ENCODE results near the gene BATF.

The BATF gene

DNA sequence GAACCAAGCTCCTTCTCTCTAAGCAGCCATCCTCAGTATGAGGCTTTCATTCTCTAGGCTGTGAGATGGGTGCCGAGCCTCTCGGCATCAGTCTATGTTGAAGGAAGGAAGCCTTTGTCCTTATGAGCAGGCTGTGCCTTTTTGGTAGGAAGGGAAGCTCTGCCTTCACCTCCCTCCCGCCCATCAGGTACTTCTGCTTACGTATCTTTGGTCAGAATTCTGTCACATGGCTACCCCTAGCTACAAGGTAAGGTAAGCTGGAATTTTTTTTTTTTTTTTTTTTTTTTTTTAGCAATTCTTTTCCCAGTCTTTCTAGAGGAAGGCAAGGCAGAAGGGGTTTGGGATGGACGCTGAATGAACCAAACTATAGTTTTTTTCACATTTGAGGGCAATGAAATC, 16.9 kb downstream of the BATF start:
- H3K4me1 ChIP-seq (ENCODE audit: control insufficient read depth, insufficient read depth, low read length), result peaks cover 6% of the 10 kb centered on the region
- TF ChIP-seq, protein P1, sequence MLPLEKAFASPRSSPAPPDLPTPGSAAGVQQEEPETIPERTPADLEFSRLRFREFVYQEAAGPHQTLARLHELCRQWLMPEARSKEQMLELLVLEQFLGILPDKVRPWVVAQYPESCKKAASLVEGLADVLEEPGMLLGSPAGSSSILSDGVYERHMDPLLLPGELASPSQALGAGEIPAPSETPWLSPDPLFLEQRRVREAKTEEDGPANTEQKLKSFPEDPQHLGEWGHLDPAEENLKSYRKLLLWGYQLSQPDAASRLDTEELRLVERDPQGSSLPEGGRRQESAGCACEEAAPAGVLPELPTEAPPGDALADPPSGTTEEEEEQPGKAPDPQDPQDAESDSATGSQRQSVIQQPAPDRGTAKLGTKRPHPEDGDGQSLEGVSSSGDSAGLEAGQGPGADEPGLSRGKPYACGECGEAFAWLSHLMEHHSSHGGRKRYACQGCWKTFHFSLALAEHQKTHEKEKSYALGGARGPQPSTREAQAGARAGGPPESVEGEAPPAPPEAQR (tag by site-specific recombination; IDR thresholded peaks at IDR 0.05), result no peak
- TF ChIP-seq SALL2 (tag by site-specific recombination; IDR thresholded peaks at IDR 0.05; ENCODE audit: borderline replicate concordance) (no peak), ZNF362 (tag by site-specific recombination; IDR thresholded peaks at IDR 0.05) (peak; percentile 62; the same call in 1 of the 2 replicates), KLF10 (tag by site-specific recombination; IDR thresholded peaks at IDR 0.05) (no peak)
- CTCF ChIA-PET, result interaction anchor here (0.7 to 1.2 kb wide), 3 partner anchors 15 to 38 kb away, joined by 3 read pairs; no protein-coding TSS in a partner anchor
- H3K4me3 ChIP-seq (ENCODE audit: low read depth, low read length), result no peak overlapping the region
- POLR2A ChIA-PET, result no interaction called here
- no peaks in the 10 kb centered on the region for H3K9me3 ChIP-seq (ENCODE audit: control insufficient read depth, insufficient read depth, low read depth, low read length)
- no peak overlapping the region for H3K27ac ChIP-seq (ENCODE audit: extremely low read depth, low read depth, low read length)
- no peaks in the 10 kb centered on the region for H3K36me3 ChIP-seq (ENCODE audit: control insufficient read depth in 2 of 2, insufficient read depth in 1 of 2, low read length in 2 of 2)

DNA sequence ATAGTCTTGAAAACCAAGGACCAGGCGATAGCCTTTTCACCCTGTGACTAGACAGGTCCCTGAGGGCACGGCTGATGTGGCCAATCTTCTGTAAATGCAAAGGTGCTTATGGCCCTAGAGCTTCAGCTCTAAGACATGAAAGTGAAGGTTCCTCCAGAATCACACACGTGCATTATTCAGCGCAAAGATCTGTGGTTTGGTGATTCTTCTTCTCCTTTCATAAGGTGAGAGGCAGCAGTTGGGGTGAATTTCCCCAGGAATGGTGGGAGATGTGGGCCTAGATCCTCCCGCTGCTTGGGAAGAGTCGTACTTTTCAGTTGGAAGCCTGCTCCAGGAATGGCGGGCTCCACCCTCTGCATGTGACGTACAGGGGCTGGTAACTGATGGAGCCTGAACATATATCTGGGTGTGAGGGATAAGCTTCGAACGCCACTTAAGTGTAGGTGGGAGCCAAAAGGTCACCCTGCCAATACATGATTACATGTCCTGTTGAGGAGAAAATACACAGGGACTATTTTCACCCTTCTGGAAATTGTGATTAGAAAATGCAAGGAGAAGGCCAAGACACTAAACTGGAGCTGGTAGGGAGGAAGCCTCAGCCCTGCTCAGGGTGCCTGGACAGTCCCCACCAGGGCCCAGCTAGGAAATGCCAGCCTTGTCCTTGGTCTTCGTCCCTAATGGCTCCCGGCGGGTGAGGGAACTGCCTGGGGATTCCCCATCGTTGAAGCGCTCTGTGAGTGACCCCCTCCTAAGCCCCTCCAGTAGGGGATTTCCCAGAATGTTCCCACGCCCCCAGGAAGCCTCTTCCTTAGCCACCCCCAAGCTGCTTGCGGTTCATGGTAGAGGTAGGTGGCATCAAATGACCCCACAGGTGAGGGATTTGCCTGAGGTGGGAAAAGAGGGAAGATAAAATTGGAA, 17.6 kb downstream of the BATF start:
- Histone ChIP-seq H3K36me3 (ENCODE audit: control insufficient read depth in 2 of 2, insufficient read depth in 1 of 2, low read length in 2 of 2) (no peaks in the 10 kb centered on the region), H3K27ac (ENCODE audit: extremely low read depth, low read depth, low read length) (no peak overlapping the region), H3K4me3 (ENCODE audit: low read depth, low read length) (no peak overlapping the region), H3K9me3 (ENCODE audit: control insufficient read depth, insufficient read depth, low read depth, low read length) (no peaks in the 10 kb centered on the region), H3K4me1 (ENCODE audit: control insufficient read depth, insufficient read depth, low read length) (peaks cover 6% of the 10 kb centered on the region)
- no peak for TF ChIP-seq ZBTB48 (tag by site-specific recombination; IDR thresholded peaks at IDR 0.05)
- 0 out of 2 replicates have a peak, but pooled peaks have one; percentile 10 for TF ChIP-seq ZIC2 (tag by site-specific recombination; IDR thresholded peaks at IDR 0.05)
- ChIA-PET CTCF (interaction anchor here (0.7 to 1.9 kb wide), 3 partner anchors 15 to 37 kb away, joined by 3 to 7 read pairs (median 4); no protein-coding TSS in a partner anchor), POLR2A (no interaction called here)

DNA sequence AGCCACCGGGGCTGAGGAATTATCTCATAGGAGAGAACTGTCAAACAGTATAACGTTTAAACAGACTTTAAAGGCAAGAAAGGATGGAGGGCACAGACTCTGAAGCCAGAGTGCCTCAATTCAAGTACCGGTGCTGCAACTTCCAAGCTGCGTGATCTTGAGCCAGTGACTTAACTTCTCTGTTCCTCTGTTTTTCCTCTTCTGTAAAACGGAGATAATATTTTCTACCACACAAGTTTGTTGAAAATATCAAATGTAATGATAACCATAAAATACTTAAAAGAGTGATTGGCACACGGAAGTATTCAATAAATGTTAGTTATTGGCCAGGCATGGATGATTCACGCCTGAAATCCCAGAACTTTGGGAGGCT, 18.2 kb downstream of the BATF start:
- POLR2A ChIA-PET, result no interaction called here
- H3K4me1 ChIP-seq (ENCODE audit: control insufficient read depth, insufficient read depth, low read length), result peaks cover 6% of the 10 kb centered on the region
- no peaks in the 10 kb centered on the region for H3K9me3 ChIP-seq (ENCODE audit: control insufficient read depth, insufficient read depth, low read depth, low read length)
- no peaks in the 10 kb centered on the region for H3K36me3 ChIP-seq (ENCODE audit: control insufficient read depth in 2 of 2, insufficient read depth in 1 of 2, low read length in 2 of 2)
- no peak for TF ChIP-seq KLF7 (tag by site-specific recombination; IDR thresholded peaks at IDR 0.05; ENCODE audit: borderline replicate concordance)
- TF ChIP-seq ZNF112 (tag by site-specific recombination; IDR thresholded peaks at IDR 0.05), result no peak
- TF ChIP-seq ZIC2 (tag by site-specific recombination; IDR thresholded peaks at IDR 0.05), result no peak
- TF ChIP-seq, protein P2, sequence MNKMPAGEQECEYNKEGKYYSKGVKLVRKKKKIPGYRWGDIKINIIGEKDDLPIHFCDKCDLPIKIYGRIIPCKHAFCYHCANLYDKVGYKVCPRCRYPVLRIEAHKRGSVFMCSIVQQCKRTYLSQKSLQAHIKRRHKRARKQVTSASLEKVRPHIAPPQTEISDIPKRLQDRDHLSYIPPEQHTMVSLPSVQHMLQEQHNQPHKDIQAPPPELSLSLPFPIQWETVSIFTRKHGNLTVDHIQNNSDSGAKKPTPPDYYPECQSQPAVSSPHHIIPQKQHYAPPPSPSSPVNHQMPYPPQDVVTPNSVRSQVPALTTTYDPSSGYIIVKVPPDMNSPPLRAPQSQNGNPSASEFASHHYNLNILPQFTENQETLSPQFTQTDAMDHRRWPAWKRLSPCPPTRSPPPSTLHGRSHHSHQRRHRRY (tag by site-specific recombination; IDR thresholded peaks at IDR 0.05), result no peak
- TF ChIP-seq ZNF670 (tag by site-specific recombination; IDR thresholded peaks at IDR 0.05; ENCODE audit: low read depth), result no peak
- no peak for TF ChIP-seq ZNF274 (IDR thresholded peaks at IDR 0.05; ENCODE audit: low read length)
- no peak for TF ChIP-seq ZNF274 (tag by site-specific recombination; IDR thresholded peaks at IDR 0.05; ENCODE audit: borderline replicate concordance)
- no peak for TF ChIP-seq GFI1B (tag by site-specific recombination; IDR thresholded peaks at IDR 0.05)
- TF ChIP-seq ZNF280C (tag by site-specific recombination; IDR thresholded peaks at IDR 0.05), result no peak
- no peak for TF ChIP-seq ZNF335 (tag by site-specific recombination; conservative IDR thresholded peaks at IDR 0.05)
- TF ChIP-seq ZNF155 (tag by site-specific recombination; IDR thresholded peaks at IDR 0.05), result no peak
- TF ChIP-seq ZNF184 (tag by site-specific recombination; IDR thresholded peaks at IDR 0.05), result no peak
- TF ChIP-seq OSR2 (tag by site-specific recombination; IDR thresholded peaks at IDR 0.05), result no peak
- TF ChIP-seq, protein P3, sequence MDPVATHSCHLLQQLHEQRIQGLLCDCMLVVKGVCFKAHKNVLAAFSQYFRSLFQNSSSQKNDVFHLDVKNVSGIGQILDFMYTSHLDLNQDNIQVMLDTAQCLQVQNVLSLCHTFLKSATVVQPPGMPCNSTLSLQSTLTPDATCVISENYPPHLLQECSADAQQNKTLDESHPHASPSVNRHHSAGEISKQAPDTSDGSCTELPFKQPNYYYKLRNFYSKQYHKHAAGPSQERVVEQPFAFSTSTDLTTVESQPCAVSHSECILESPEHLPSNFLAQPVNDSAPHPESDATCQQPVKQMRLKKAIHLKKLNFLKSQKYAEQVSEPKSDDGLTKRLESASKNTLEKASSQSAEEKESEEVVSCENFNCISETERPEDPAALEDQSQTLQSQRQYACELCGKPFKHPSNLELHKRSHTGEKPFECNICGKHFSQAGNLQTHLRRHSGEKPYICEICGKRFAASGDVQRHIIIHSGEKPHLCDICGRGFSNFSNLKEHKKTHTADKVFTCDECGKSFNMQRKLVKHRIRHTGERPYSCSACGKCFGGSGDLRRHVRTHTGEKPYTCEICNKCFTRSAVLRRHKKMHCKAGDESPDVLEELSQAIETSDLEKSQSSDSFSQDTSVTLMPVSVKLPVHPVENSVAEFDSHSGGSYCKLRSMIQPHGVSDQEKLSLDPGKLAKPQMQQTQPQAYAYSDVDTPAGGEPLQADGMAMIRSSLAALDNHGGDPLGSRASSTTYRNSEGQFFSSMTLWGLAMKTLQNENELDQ (tag by site-specific recombination; IDR thresholded peaks at IDR 0.05; ENCODE audit: low read depth), result no peak
- no peak overlapping the region for H3K4me3 ChIP-seq (ENCODE audit: low read depth, low read length)
- CTCF ChIA-PET, result interaction anchor here (1.4 to 1.9 kb wide), 2 partner anchors 20 to 37 kb away, joined by 4 to 7 read pairs; no protein-coding TSS in a partner anchor
- no peak overlapping the region for H3K27ac ChIP-seq (ENCODE audit: extremely low read depth, low read depth, low read length)
